Small intestine (tissue), 7 donors: ENCODE data around the gene CIPC. TPM values are rescaled to one million over a fixed set of nuclear protein-coding genes. Genes with fewer than 3 reads are reported as not detected.

Experiments
- DNase-seq, 2 donors: peaks; one replicate each; pipeline versions ENCODE4 v3.0.0 to v3.0.0-alpha.2; 2013
- FAIRE-seq: peaks from 2 replicates; lab custom pipeline; 2012; peaks lifted over from hg19 to GRCh38; lab: Jason Lieb, UNC
- H3K27ac ChIP-seq, 3 donors: one replicate each; pipeline ENCODE4 v1.5.1; 2013; ENCODE audit warnings: low read length in 2 of 3, mild to moderate bottlenecking in 2 of 3, control low read depth in 1 of 3, inconsistent platforms in 1 of 3, low read depth in 1 of 3, moderate library complexity in 1 of 3
- H3K27me3 ChIP-seq, 3 donors: one replicate each; pipeline ENCODE4 v1.6.1; 2013; ENCODE audit warnings: low read length in 3 of 3, inconsistent platforms in 1 of 3; ENCODE audit not compliant: control insufficient read depth in 3 of 3, insufficient read depth in 3 of 3
- H3K36me3 ChIP-seq, 3 donors: one replicate each; pipeline ENCODE4 v1.6.1; 2013; ENCODE audit warnings: low read length in 3 of 3, inconsistent platforms in 1 of 3, low read depth in 1 of 3, mild to moderate bottlenecking in 1 of 3, moderate library complexity in 1 of 3; ENCODE audit not compliant: control insufficient read depth in 3 of 3, insufficient read depth in 2 of 3
- H3K4me1 ChIP-seq, 3 donors: one replicate each; pipeline ENCODE4 v1.6.1; 2013; ENCODE audit warnings: low read length in 2 of 3, inconsistent platforms in 1 of 3, low read depth in 1 of 3, mild to moderate bottlenecking in 1 of 3, moderate library complexity in 1 of 3; ENCODE audit not compliant: control insufficient read depth in 3 of 3, insufficient read depth in 2 of 3
- H3K4me3 ChIP-seq, 3 donors: one replicate each; pipeline ENCODE4 v1.5.1; 2013; ENCODE audit warnings: low read length in 3 of 3, control low read depth in 1 of 3, inconsistent platforms in 1 of 3, low read depth in 1 of 3, mild to moderate bottlenecking in 1 of 3, moderate library complexity in 1 of 3
- H3K9me3 ChIP-seq, 2 donors: one replicate each; pipeline ENCODE4 v1.6.1; 2013; ENCODE audit warnings: low read depth in 1 of 2, low read length in 1 of 2; ENCODE audit not compliant: control insufficient read depth in 2 of 2, insufficient read depth in 1 of 2
- WGBS, 3 donors: extraction: QIAGEN DNeasy Blood & Tissue Kit; methylation state at CpG; one replicate each; pipeline ENCODE4 v1.1.7; 2013; 5-methylcytosine and 5-hydroxymethylcytosine counted together
- polyA plus RNA-seq, 4 donors: library from polyadenylated mRNA; stranded (reverse) in 3 of 4; unstranded in 1 of 4; fragments of 200-250 nt in 3 of 4; fragments of 120-200 nt in 1 of 4; gene quantifications; one replicate each; pipeline versions ENCODE4 v1.2.1 to v1.2.3, GENCODE V29; 2013
- donor health status: healthy with polysubstance abuse.
- donor health status: control.
- donor health status: control.
- donor health status: Bipolar disorder and iron deficiency.
- donor health status: healthy.

Gene CIPC
- polyA plus RNA-seq, 4 donors: 7.6 to 26.9 (median 8.8) TPM

- 75 to 80% (median 79%) methylated on average over 4 of the region's 4 CpGs for WGBS, 3 donors
These were observed 63.0 kb downstream of the CIPC start for GRCh38 chr14:77161011-77161410.

More at GRCh38 chr14:77161011-77161410, 63.0 kb downstream of the CIPC start:
- Histone ChIP-seq H3K4me1 (no peaks in the 10 kb centered on the region), H3K9me3 (no peaks in the 10 kb centered on the region), H3K27me3 (peaks cover 0 to 19% (median 11%) of the 10 kb centered on the region in 3 donors), H3K27ac (no peak overlapping the region), H3K4me3 (no peak overlapping the region), H3K36me3 (no peaks in the 10 kb centered on the region)
- no peak for DNase-seq
- no peak for FAIRE-seq

Other genes starting within 250 kb of the CIPC start
- 10 to 100 TPM in 2 of 4 donors, 1 to 10 TPM in 2; 2.0 to 15.9 (median 8.8) TPM for gene IRF2BPL, start 69.5 kb upstream of the CIPC start, polyA plus RNA-seq
- gene ZDHHC22, start 43.5 kb downstream of the CIPC start, polyA plus RNA-seq: under 1 TPM in 2 of 4 donors, not detected in 2; 0.12 to 0.33 TPM
- 1 to 10 TPM in 2 of 4 donors, under 1 TPM in 1, not detected in 1; 0.27 to 9.4 (median 2.0) TPM for gene TMEM63C, start 83.5 kb downstream of the CIPC start, polyA plus RNA-seq
- gene NGB, start 172.9 kb downstream of the CIPC start, polyA plus RNA-seq: under 1 TPM in 2 of 4 donors, not detected in 2; 0.09 to 0.81 TPM
- gene POMT2, start 222.6 kb downstream of the CIPC start, polyA plus RNA-seq: 10 to 100 TPM in 3 of 4 donors, 1 to 10 TPM in 1; 9.7 to 13.3 (median 10.7) TPM
- gene GSTZ1, start 222.8 kb downstream of the CIPC start, polyA plus RNA-seq: 10 to 100 TPM; 30.7 to 45.1 (median 37.2) TPM